H7 (cell line): ENCODE results near the gene MAGOH. TPM values are rescaled to one million over a fixed set of nuclear protein-coding genes. Genes with fewer than 3 reads are reported as not detected.
"Not testable (repeated sequence)": the region's sequence is repeated elsewhere in the genome, so short reads cannot be mapped to it uniquely, and the experiment has no call there.

Source experiments
- DNase-seq: peaks from one replicate; pipeline ENCODE4 v3.0.0; 2012
- H3K27me3 ChIP-seq: 2 replicates; pipeline ENCODE4 v1.6.0; 2011; ENCODE audit warnings: mild to moderate bottlenecking, low read length; ENCODE audit not compliant: control insufficient read depth, insufficient read depth
- H3K36me3 ChIP-seq: replicated peaks from 2 replicates; pipeline ENCODE4 v1.5.1; 2011; ENCODE audit warnings: low read length; ENCODE audit not compliant: control insufficient read depth, insufficient read depth
- H3K4me3 ChIP-seq: 2 replicates; pipeline ENCODE4 v1.5.1; 2011; ENCODE audit warnings: low read depth, mild to moderate bottlenecking, control low read depth, low read length, moderate library complexity; ENCODE audit not compliant: insufficient read depth
- total RNA-seq: library from RNA; depleted of rRNA; stranded (reverse); fragments of >200 nt; shearing (Covaris generic); gene quantifications from 2 replicates; pipeline ENCODE4 v1.2.3, GENCODE V29; 2014

The MAGOH gene
- total RNA-seq, 1 experiment from 2014 or later = 52.9 TPM

- H3K36me3 ChIP-seq = no peaks in the 10 kb centered on the region; the same call in 1 of the 2 replicates
- H3K4me3 ChIP-seq = peak within 1 kb of the TSS; percentile 81
- peak; percentile 99 for DNase-seq
- H3K27me3 ChIP-seq = peaks cover 5% of the 10 kb centered on the region; the same call in 1 of the 2 replicates
These were observed 41.6 kb downstream of the MAGOH start, which contains the start of gene CPT2 for GRCh38 chr1:53196485-53197290. Gene CPT2, plus strand, starts transcription at chr1:53196824. Its CDS starts 120 bp downstream, at chr1:53196944.

GRCh38 chr1:53196017-53196484 lies 42.3 kb downstream of the MAGOH start:
- peaks cover 5% of the 10 kb centered on the region; the same call in 1 of the 2 replicates for H3K27me3 ChIP-seq

GRCh38 chr1:53195246-53196016 lies 42.9 kb downstream of the MAGOH start:
- no peaks in the 10 kb centered on the region for H3K36me3 ChIP-seq
- H3K4me3 ChIP-seq = no peak overlapping the region
- peaks cover 5% of the 10 kb centered on the region; the same call in 1 of the 2 replicates for H3K27me3 ChIP-seq
- no peak for DNase-seq

More at GRCh38 chr1:53196017-53196484, 42.3 kb downstream of the MAGOH start:
- no peaks in the 10 kb centered on the region; the same call in 1 of the 2 replicates for H3K36me3 ChIP-seq
- DNase-seq = no peak
- peak overlapping the region; percentile 81 for H3K4me3 ChIP-seq

GRCh38 chr1:53190210-53190611 lies 48.1 kb downstream of the MAGOH start:
- no peaks in the 10 kb centered on the region for H3K36me3 ChIP-seq
- no peak for DNase-seq
- no peak overlapping the region for H3K4me3 ChIP-seq
- H3K27me3 ChIP-seq = no peaks in the 10 kb centered on the region; the same call in 1 of the 2 replicates

GRCh38 chr1:53189061-53189460 lies 49.3 kb downstream of the MAGOH start:
- Histone ChIP-seq H3K4me3 (no peak overlapping the region), H3K36me3 (no peaks in the 10 kb centered on the region), H3K27me3 (no peaks in the 10 kb centered on the region; the same call in 1 of the 2 replicates)
- DNase-seq = no peak

- DNase-seq = no peak
These were observed 50.2 kb downstream of the MAGOH start for GRCh38 chr1:53188099-53188498.

GRCh38 chr1:53187401-53187800 lies 50.9 kb downstream of the MAGOH start:
- Histone ChIP-seq H3K27me3 (peaks cover 1% of the 10 kb centered on the region; the same call in 1 of the 2 replicates), H3K4me3 (no peak overlapping the region), H3K36me3 (no peaks in the 10 kb centered on the region)
- DNase-seq = no peak

More at GRCh38 chr1:53188099-53188498, 50.2 kb downstream of the MAGOH start:
- H3K4me3 ChIP-seq = no peak overlapping the region
- no peaks in the 10 kb centered on the region for H3K36me3 ChIP-seq
- no peaks in the 10 kb centered on the region; the same call in 1 of the 2 replicates for H3K27me3 ChIP-seq

- no peak for DNase-seq
- Histone ChIP-seq H3K27me3 (peaks cover 1% of the 10 kb centered on the region; the same call in 1 of the 2 replicates), H3K4me3 (no peak overlapping the region), H3K36me3 (no peaks in the 10 kb centered on the region)
These were observed 51.8 kb downstream of the MAGOH start for GRCh38 chr1:53186533-53186932.

- H3K36me3 ChIP-seq, DNase-seq, H3K27me3 ChIP-seq, H3K4me3 ChIP-seq: not testable (repeated sequence)
These were observed 52.4 kb downstream of the MAGOH start for GRCh38 chr1:53185955-53186297.

- H3K4me3 ChIP-seq = no peak overlapping the region
- peaks cover 9% of the 10 kb centered on the region; the same call in 1 of the 2 replicates for H3K27me3 ChIP-seq
- no peaks in the 10 kb centered on the region for H3K36me3 ChIP-seq
- no peak for DNase-seq
These were observed 55.0 kb downstream of the MAGOH start for GRCh38 chr1:53183095-53183990.

GRCh38 chr1:53182716-53183094 lies 55.6 kb downstream of the MAGOH start:
- Histone ChIP-seq H3K36me3 (no peaks in the 10 kb centered on the region), H3K27me3 (peaks cover 9% of the 10 kb centered on the region; the same call in 1 of the 2 replicates), H3K4me3 (no peak overlapping the region)
- DNase-seq = no peak

- Histone ChIP-seq H3K36me3 (no peaks in the 10 kb centered on the region), H3K27me3 (peaks cover 9% of the 10 kb centered on the region; the same call in 1 of the 2 replicates), H3K4me3 (no peak overlapping the region)
- DNase-seq = peak; percentile 74
These were observed 56.2 kb downstream of the MAGOH start for GRCh38 chr1:53182111-53182593.

- peaks cover 9% of the 10 kb centered on the region; the same call in 1 of the 2 replicates for H3K27me3 ChIP-seq
- DNase-seq = no peak
- H3K36me3 ChIP-seq = no peaks in the 10 kb centered on the region
- H3K4me3 ChIP-seq = no peak overlapping the region
These were observed 57.4 kb downstream of the MAGOH start for GRCh38 chr1:53180951-53181350.
